Fibroblast of lung (primary cell): ENCODE measurements around the gene KCNJ10.

Experiments
- CTCF ChIP-seq, 2 donors: IDR thresholded peaks in 1 of 2; conservative IDR thresholded peaks in 1 of 2; 1 replicate in 1 of 2; 2 replicates in 1 of 2; pipeline ENCODE4 v1.5.1; 2011 to 2012; ENCODE audit warnings: low read length in 2 of 2, control low read depth in 1 of 2, inconsistent platforms in 1 of 2, low read depth in 1 of 2, mild to moderate bottlenecking in 1 of 2
- EZH2 ChIP-seq: IDR thresholded peaks from 2 replicates; pipeline ENCODE4 v1.5.1; 2012; ENCODE audit warnings: low read length, control low read depth, mild to moderate bottlenecking; ENCODE audit errors: missing control alignments

GRCh38 chr1:160021376-160022074 lies 48.4 kb downstream of the KCNJ10 start:
- TF ChIP-seq CTCF (conservative IDR thresholded peaks at IDR 0.05 in 1 of 2, IDR thresholded peaks at IDR 0.05 in 1 of 2; ENCODE audit: low read depth in 1 of 2, low read length in 2 of 2) (no peak), EZH2 (no peak)
